HG03108 (cell line): ENCODE data around the gene ACTL9.

ENCODE experiments used
- ATAC-seq: cut with Tn5 transposase; IDR thresholded peaks from one replicate; pipeline ENCODE4 v1.9.1; 2021; ENCODE audit warnings: moderate library complexity; ENCODE audit not compliant: unreplicated experiment

ACTL9 gene

GRCh38 chr19:8688930-8689329 lies 9.7 kb downstream of the ACTL9 start:
- ATAC-seq: no peak

GRCh38 chr19:8686549-8686948 lies 12.0 kb downstream of the ACTL9 start:
- no peak for ATAC-seq

- no peak for ATAC-seq
Measured at GRCh38 chr19:8684001-8684902, 14.3 kb downstream of the ACTL9 start.

- ATAC-seq: no peak
Measured at GRCh38 chr19:8682931-8683330, 15.7 kb downstream of the ACTL9 start.

GRCh38 chr19:8682472-8682871 lies 16.1 kb downstream of the ACTL9 start:
- ATAC-seq: no peak

GRCh38 chr19:8681345-8682029 lies 17.1 kb downstream of the ACTL9 start:
- ATAC-seq: no peak

- no peak for ATAC-seq
Measured at GRCh38 chr19:8680676-8681344, 17.8 kb downstream of the ACTL9 start.

GRCh38 chr19:8678244-8678807 lies 20.3 kb downstream of the ACTL9 start:
- no peak for ATAC-seq

GRCh38 chr19:8675066-8675465 lies 23.5 kb downstream of the ACTL9 start:
- no peak for ATAC-seq

GRCh38 chr19:8673276-8673891 lies 25.2 kb downstream of the ACTL9 start:
- no peak for ATAC-seq

- no peak for ATAC-seq
Measured at GRCh38 chr19:8666814-8667405, 31.7 kb downstream of the ACTL9 start.

GRCh38 chr19:8665468-8666213 lies 33.0 kb downstream of the ACTL9 start:
- ATAC-seq: no peak

- ATAC-seq: no peak
Measured at GRCh38 chr19:8664671-8665057, 33.9 kb downstream of the ACTL9 start.

GRCh38 chr19:8663920-8664670 lies 34.5 kb downstream of the ACTL9 start:
- ATAC-seq: no peak

- no peak for ATAC-seq
Measured at GRCh38 chr19:8662263-8662662, 36.3 kb downstream of the ACTL9 start.

- ATAC-seq: no peak
Measured at GRCh38 chr19:8659905-8660304, 38.7 kb downstream of the ACTL9 start.

GRCh38 chr19:8657869-8658268 lies 40.7 kb downstream of the ACTL9 start:
- no peak for ATAC-seq

- no peak for ATAC-seq
Measured at GRCh38 chr19:8655340-8655709, 43.3 kb downstream of the ACTL9 start.
